Fibroblast of the aortic adventitia (primary cell): Measurements from ENCODE around the gene TCF4. TPM values are rescaled to one million over a fixed set of nuclear protein-coding genes. Genes with fewer than 3 reads are reported as not detected.

Experiments
- DNase-seq: peaks from one replicate; pipeline ENCODE4 v3.0.0-alpha.2; 2010; ENCODE audit warnings: low read depth
- H3K4me3 ChIP-seq: 2 replicates; pipeline ENCODE4 v1.5.1; 2011; ENCODE audit warnings: low read depth, mild to moderate bottlenecking, control low read depth, low read length, moderate library complexity
- total RNA-seq: library from RNA; depleted of rRNA; stranded (reverse); fragments of >200 nt; gene quantifications from 2 replicates; pipeline ENCODE4 v1.2.3, GENCODE V29; 2012; ENCODE audit warnings: low replicate concordance
- TF ChIP-seq, protein P1 (sequence below): IDR thresholded peaks from 2 replicates; pipeline ENCODE4 v1.5.1; 2011; ENCODE audit warnings: mild to moderate bottlenecking, low read length, control low read depth, inconsistent platforms; ENCODE audit not compliant: insufficient read depth

Gene TCF4
- total RNA-seq, 1 donor: 105 TPM

DNA sequence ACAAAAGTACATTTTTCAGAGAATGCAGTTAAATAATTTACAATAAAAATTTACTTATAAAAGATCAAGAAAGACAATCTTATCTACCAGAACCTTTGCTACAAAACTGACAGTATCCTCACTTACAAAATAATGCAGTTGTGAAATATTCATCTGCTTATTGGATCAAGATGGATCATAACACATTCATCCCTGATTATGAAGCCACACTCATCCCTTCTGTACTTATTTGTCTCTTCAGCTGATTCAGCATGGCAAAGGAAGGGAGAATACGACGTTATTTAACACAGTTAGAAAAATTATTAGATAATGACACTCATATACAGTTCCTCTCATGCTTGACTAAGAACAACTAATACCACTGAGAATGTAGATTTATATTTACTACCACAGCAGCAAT lies 46.4 kb downstream of the TCF4 start:
- no peak for DNase-seq
- no peak overlapping the region for H3K4me3 ChIP-seq
- TF ChIP-seq, protein P1, sequence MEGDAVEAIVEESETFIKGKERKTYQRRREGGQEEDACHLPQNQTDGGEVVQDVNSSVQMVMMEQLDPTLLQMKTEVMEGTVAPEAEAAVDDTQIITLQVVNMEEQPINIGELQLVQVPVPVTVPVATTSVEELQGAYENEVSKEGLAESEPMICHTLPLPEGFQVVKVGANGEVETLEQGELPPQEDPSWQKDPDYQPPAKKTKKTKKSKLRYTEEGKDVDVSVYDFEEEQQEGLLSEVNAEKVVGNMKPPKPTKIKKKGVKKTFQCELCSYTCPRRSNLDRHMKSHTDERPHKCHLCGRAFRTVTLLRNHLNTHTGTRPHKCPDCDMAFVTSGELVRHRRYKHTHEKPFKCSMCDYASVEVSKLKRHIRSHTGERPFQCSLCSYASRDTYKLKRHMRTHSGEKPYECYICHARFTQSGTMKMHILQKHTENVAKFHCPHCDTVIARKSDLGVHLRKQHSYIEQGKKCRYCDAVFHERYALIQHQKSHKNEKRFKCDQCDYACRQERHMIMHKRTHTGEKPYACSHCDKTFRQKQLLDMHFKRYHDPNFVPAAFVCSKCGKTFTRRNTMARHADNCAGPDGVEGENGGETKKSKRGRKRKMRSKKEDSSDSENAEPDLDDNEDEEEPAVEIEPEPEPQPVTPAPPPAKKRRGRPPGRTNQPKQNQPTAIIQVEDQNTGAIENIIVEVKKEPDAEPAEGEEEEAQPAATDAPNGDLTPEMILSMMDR: no peak

DNA sequence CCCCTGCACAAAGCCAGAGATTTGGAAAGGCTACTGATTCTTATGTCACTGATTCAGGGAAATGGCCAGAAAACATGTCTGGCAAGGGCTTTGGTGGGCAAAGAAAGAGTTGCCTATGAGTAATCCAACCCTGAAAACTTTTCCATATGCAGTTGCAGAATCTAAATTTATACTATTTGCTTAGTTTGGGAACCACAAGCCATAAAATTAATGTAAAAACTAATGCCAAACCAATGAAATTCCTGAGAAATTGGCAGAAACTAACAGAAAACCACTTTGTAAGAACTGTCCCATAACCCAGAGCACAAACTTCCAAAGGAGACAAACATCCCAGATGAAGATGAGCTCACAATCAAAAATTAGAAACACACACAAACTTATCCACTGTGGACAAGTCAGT lies 48.8 kb downstream of the TCF4 start:
- H3K4me3 ChIP-seq: no peak overlapping the region
- TF ChIP-seq, protein P1: no peak
- no peak for DNase-seq

DNA sequence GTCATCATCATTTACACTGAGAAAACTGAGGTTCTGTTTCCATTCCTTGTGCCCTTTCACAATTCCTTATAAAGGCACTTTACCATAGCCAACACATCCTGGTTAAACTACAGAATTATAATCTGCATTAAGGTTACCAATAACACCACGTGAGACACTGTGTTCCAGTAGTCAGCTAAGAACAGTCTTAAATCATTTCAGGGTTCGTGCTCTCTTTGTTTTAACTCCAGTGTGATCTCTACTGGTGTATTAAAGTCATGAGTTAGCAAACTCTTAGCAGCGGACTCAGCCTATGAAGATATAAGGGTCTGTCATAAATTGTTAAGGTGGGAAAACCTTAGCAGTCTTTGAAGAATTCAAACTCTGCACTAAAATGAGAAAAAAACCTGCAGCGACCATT lies 53.0 kb downstream of the TCF4 start:
- no peak overlapping the region for H3K4me3 ChIP-seq
- DNase-seq: no peak
- TF ChIP-seq, protein P1: no peak

DNA sequence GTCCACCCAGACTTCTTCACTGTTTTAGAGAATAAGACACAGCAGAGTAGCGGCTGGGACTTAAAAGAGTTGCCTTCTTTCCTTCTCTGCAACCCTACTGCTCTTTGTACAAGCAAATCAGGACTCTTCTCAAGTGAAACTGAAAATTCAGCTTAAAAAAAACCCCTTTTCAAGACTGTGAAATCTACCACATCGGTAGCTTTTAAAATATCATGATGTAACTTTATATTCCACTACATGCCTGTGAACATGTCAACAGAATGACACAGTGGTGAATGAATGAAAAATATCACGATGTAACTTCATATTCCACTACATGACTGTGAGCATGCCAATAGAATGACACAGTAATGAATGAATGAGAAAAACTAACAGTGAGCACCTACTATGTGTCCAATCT lies 53.4 kb downstream of the TCF4 start:
- TF ChIP-seq, protein P1: no peak
- no peak for DNase-seq
- no peak overlapping the region for H3K4me3 ChIP-seq

DNA sequence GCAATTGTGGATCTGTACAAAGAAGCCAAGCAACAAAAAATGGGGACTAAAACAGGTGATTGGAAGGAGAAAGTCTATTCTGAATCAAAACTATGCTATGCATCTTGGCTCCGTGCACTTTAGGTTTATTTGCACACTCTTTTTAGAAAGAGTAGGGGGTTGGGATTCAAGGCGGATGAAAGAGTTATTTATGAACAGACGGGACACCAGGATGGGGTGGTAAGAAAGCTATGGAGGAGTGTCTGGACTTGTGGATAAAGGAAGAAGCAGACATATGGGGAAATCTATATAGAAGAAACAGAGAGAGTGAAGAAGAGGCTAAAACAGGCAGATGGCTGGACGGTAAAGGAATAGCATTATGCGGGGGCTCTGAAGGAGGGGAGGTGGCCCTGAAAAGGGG lies 57.8 kb downstream of the TCF4 start:
- TF ChIP-seq, protein P1: no peak
- no peak for DNase-seq

DNA sequence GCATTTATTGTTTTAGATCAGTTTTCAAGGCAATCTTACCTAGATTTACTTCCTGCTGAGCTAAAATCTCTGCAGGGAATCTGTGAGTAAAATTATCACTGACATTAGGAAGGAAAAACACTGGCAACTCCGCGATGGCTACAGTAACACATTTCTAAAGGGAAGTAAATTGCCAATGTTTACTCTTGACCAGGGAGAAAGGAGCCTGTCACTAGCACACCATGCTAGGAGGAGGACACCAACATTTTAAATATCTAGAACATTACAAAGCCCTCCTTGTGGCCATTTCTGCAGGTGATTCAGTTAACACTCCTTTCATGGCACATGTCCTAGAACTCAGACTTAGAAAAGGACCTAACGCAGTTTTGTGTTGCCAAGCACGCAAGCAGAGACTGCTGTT lies 58.4 kb downstream of the TCF4 start:
- TF ChIP-seq, protein P1: no peak
- no peak overlapping the region for H3K4me3 ChIP-seq
- DNase-seq: no peak

More for the DNA sequence above, 57.8 kb downstream of the TCF4 start:
- no peak overlapping the region for H3K4me3 ChIP-seq

DNA sequence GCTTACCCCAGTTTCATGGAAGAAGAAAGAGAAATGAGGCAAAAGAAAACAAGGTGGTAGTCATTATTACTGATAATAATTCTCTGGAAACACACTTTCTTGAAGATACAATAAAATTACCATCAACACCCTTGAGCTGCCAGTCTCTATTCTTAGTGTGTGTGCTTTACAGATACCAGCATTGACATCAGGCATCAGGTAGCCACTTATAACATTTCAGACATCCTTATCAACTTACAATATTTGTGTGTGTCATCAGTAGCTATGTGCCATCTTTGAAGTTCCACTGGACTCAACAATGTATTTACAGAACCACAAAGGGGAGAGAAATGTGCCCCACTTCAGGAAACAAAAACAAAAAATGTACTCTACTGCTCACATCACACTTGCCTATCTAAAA lies 62.1 kb downstream of the TCF4 start:
- DNase-seq: no peak
- TF ChIP-seq, protein P1: no peak
- H3K4me3 ChIP-seq: no peak overlapping the region
